Mammary epithelial cell (primary cell): ENCODE measurements around the gene LTBP3.

Source experiments
- CTCF ChIP-seq, 2 donors: IDR thresholded peaks in 1 of 2; conservative IDR thresholded peaks in 1 of 2; 2 replicates each; pipeline ENCODE4 v1.5.1; 2011 to 2012; ENCODE audit warnings: inconsistent platforms in 2 of 2, low read length in 2 of 2, mild to moderate bottlenecking in 2 of 2, control low read depth in 1 of 2, low read depth in 1 of 2; ENCODE audit not compliant: insufficient read depth in 1 of 2; ENCODE audit errors: extremely low read depth in 1 of 2
- EZH2 ChIP-seq: IDR thresholded peaks from 2 replicates; pipeline ENCODE4 v1.6.1; 2012; ENCODE audit warnings: low read length, inconsistent platforms, borderline replicate concordance

GRCh38 chr11:65559951-65560537, 1.9 kb upstream of the LTBP3 start:
- no peak for TF ChIP-seq CTCF (conservative IDR thresholded peaks at IDR 0.05 in 1 of 2, IDR thresholded peaks at IDR 0.05 in 1 of 2; ENCODE audit: extremely low read depth in 1 of 2, insufficient read depth in 1 of 2, low read depth in 1 of 2, low read length in 2 of 2)
- no peak for TF ChIP-seq EZH2
